ENCODE results near the gene CNDP2.

DNA sequence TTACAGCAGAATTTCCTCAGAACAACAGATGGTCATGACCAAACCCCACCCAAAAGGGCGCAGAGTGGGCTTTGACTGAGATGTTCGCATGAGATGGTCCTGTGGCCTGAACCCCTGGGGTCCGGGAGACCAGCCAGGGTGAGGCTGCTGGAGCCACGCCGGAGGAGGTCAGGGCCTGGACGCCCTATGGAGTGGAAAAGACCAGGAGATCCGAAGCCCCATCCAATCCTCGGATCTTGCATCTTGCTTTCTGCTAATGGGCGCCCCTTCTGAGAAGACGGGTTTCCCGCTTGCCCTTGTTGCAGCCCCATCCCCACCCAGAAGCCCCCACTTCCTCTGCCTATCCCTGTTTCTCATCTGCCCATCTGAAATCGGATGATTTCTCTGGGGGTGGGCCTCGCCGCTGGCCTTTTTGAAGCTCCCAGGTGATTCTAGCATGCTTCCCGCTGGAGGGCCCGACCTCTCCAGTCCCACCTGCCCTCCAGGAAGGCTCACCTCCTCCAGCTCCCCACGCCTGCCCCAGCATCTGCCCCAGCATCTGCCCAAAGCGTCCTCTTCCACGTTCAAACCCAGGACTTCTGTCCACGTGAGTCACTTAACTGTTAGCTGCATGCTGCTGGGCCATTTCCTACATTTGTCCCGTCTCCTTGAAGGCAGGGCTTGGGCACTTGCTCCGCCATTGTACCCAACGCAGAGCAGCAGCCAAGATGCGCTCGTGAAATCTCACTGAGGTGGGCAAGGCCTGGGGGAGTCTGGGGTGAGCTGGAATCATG lies 33.8 kb downstream of the CNDP2 start:
- TF ChIP-seq EP300 (IDR thresholded peaks at IDR 0.05; ENCODE audit: borderline replicate concordance) (no peak), CEBPB (IDR thresholded peaks at IDR 0.05) (no peak)

All from Ishikawa (cell line).